Loucy (cell line): Measurements from ENCODE around the gene PTHLH.

ENCODE experiments used
- H2AFZ ChIP-seq: fragments of 200-600 bp; sonication (generic); 2 replicates; pipeline ENCODE4 v1.6.0; 2016; ENCODE audit warnings: antibody characterized with exemption, mild to moderate bottlenecking, low read length, moderate library complexity
- H3F3A ChIP-seq: fragments of 200-600 bp; 2 replicates; pipeline ENCODE4 v1.6.0; 2016; ENCODE audit warnings: antibody characterized with exemption, low read depth, mild to moderate bottlenecking
- H3K27me3 ChIP-seq: fragments of 200-600 bp; sonication (generic); 2 replicates; pipeline ENCODE4 v1.6.1; 2014; ENCODE audit warnings: low read length, mild to moderate bottlenecking; ENCODE audit not compliant: insufficient read depth, poor library complexity, severe bottlenecking
- H3K36me3 ChIP-seq: fragments of 200-600 bp; sonication (generic); 2 replicates; pipeline ENCODE4 v1.6.1; 2016; ENCODE audit warnings: low read length; ENCODE audit not compliant: insufficient read depth
- H3K4me1 ChIP-seq: fragments of 200-600 bp; sonication (generic); 2 replicates; pipeline ENCODE4 v1.5.1; 2014; ENCODE audit warnings: low read length, mild to moderate bottlenecking; ENCODE audit not compliant: insufficient read depth, poor library complexity, severe bottlenecking
- H3K4me2 ChIP-seq: fragments of 200-600 bp; sonication (generic); 2 replicates; pipeline ENCODE4 v1.6.0; 2014; ENCODE audit warnings: antibody characterized with exemption, low read length, low read depth, mild to moderate bottlenecking; ENCODE audit not compliant: poor library complexity, severe bottlenecking
- H3K4me3 ChIP-seq: fragments of 200-600 bp; sonication (generic); 2 replicates; pipeline ENCODE4 v1.5.1; 2014; ENCODE audit warnings: low read length, mild to moderate bottlenecking, mixed read lengths; ENCODE audit not compliant: poor library complexity, severe bottlenecking
- H3K79me2 ChIP-seq: fragments of 200-600 bp; sonication (generic); 2 replicates; pipeline ENCODE4 v1.6.1; 2014; ENCODE audit warnings: low read length; ENCODE audit not compliant: insufficient read depth
- H3K9ac ChIP-seq: fragments of 200-600 bp; sonication (generic); 2 replicates; pipeline ENCODE4 v1.6.0; 2014; ENCODE audit warnings: mild to moderate bottlenecking, low read depth, low read length, moderate library complexity; ENCODE audit not compliant: poor library complexity, severe bottlenecking
- H3K9me2 ChIP-seq: fragments of 200-600 bp; sonication (generic); replicated peaks from 2 replicates; pipeline ENCODE4 v1.6.1; 2016; ENCODE audit warnings: low read depth, low read length, mixed read lengths
- H3K9me3 ChIP-seq: fragments of 200-600 bp; sonication (generic); 2 replicates; pipeline ENCODE4 v1.6.1; 2014; ENCODE audit warnings: mild to moderate bottlenecking, antibody characterized with exemption, low read length, low read depth; ENCODE audit not compliant: insufficient read depth
- H4K20me1 ChIP-seq: fragments of 200-600 bp; sonication (generic); 2 replicates; pipeline ENCODE4 v1.6.0; 2014; ENCODE audit warnings: antibody characterized with exemption, low read length, mild to moderate bottlenecking; ENCODE audit not compliant: insufficient read depth, poor library complexity, severe bottlenecking
- EZH2phosphoT487 ChIP-seq: fragments of 200-600 bp; IDR thresholded peaks from 2 replicates; pipeline ENCODE4 v1.6.1; 2018; ENCODE audit warnings: antibody characterized with exemption, mild to moderate bottlenecking, moderate library complexity, borderline replicate concordance
- TF ChIP-seq, protein P1 (sequence below): fragments of 200-600 bp; sonication (generic); conservative IDR thresholded peaks from 2 replicates; pipeline ENCODE4 v1.5.1; 2014; ENCODE audit warnings: mild to moderate bottlenecking, antibody characterized with exemption, low read length

PTHLH gene

DNA sequence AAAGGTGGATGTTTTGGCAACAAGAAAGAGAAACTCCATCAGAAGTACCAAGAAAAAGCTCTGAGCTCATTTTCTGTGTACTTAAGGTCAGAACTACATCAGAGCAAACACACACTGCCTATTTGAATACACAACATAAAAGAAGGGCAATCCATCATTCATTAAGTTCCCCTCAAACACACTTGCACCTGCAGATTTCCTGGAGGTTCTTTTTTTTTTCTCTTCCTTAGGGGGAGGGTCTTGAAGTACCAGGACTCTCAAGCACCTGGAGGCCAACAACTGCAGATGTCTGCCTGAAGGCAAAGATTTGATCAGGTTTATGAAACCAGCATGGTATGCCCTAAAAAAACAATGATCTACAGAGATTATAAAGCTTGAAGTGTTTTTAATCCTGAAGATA is 26.1 kb upstream of the PTHLH start:
- H3K36me3 ChIP-seq: no peaks in the 10 kb centered on the region
- H3K4me1 ChIP-seq: no peaks in the 10 kb centered on the region
- no peaks in the 10 kb centered on the region for H3K9me2 ChIP-seq
- no peaks in the 10 kb centered on the region for H3K79me2 ChIP-seq
- H4K20me1 ChIP-seq: no peaks in the 10 kb centered on the region
- H3F3A ChIP-seq: no peaks in the 10 kb centered on the region
- TF ChIP-seq EZH2phosphoT487: no peak
- TF ChIP-seq, protein P1, sequence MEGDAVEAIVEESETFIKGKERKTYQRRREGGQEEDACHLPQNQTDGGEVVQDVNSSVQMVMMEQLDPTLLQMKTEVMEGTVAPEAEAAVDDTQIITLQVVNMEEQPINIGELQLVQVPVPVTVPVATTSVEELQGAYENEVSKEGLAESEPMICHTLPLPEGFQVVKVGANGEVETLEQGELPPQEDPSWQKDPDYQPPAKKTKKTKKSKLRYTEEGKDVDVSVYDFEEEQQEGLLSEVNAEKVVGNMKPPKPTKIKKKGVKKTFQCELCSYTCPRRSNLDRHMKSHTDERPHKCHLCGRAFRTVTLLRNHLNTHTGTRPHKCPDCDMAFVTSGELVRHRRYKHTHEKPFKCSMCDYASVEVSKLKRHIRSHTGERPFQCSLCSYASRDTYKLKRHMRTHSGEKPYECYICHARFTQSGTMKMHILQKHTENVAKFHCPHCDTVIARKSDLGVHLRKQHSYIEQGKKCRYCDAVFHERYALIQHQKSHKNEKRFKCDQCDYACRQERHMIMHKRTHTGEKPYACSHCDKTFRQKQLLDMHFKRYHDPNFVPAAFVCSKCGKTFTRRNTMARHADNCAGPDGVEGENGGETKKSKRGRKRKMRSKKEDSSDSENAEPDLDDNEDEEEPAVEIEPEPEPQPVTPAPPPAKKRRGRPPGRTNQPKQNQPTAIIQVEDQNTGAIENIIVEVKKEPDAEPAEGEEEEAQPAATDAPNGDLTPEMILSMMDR: no peak
- H2AFZ ChIP-seq: no peak overlapping the region
- H3K4me2 ChIP-seq: no peak overlapping the region
- no peaks in the 10 kb centered on the region for H3K9me3 ChIP-seq
- no peak overlapping the region for H3K4me3 ChIP-seq
- H3K27me3 ChIP-seq: no peaks in the 10 kb centered on the region
- no peak overlapping the region for H3K9ac ChIP-seq

DNA sequence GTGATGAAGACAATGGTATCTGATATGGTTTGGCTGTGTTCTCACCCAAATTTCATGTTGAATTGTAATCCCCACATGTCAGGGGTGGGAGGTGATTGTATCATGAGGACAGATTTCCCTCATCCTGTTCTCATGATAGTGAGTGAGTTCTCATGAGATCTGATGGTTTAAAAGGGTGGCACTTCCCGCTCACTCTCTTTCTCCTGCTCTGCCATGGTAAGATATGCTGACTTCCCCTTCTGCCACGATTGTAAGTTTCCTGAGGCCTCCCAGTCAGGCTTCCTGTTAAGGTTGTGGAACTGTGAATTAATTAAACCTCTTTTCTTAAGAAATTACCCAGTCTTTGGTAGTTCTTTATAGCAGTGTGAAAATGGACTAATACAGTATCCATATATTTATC is 25.6 kb upstream of the PTHLH start:
- H4K20me1 ChIP-seq: no peaks in the 10 kb centered on the region
- H3K4me2 ChIP-seq: no peak overlapping the region
- H2AFZ ChIP-seq: no peak overlapping the region
- H3K27me3 ChIP-seq: no peaks in the 10 kb centered on the region
- TF ChIP-seq, protein P1: no peak
- TF ChIP-seq EZH2phosphoT487: no peak
- no peaks in the 10 kb centered on the region for H3F3A ChIP-seq
- no peaks in the 10 kb centered on the region for H3K36me3 ChIP-seq
- H3K9ac ChIP-seq: no peak overlapping the region
- no peaks in the 10 kb centered on the region for H3K9me3 ChIP-seq
- H3K4me1 ChIP-seq: no peaks in the 10 kb centered on the region
- H3K79me2 ChIP-seq: no peaks in the 10 kb centered on the region
- H3K9me2 ChIP-seq: no peaks in the 10 kb centered on the region
- no peak overlapping the region for H3K4me3 ChIP-seq

DNA sequence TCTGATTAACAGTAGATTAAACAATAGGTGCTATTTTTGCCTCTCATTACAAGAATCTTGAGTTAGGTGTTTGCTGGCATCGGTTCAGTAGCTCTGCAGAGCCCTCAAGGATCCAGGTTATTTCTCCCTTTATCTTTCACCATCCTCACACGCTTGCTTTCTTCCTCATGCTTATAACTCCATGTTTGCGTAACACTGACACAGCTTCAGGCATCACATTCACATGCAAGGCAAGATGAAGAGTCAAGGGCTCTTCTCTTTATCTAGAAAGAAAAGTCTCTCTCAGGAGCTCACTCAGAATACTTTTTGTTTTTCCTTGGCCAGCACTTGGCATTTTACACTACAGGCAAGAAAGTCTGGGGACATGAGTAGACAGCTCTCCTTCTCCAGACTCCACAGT is 24.2 kb upstream of the PTHLH start:
- no peaks in the 10 kb centered on the region for H3K4me1 ChIP-seq
- no peaks in the 10 kb centered on the region for H3K9me3 ChIP-seq
- H3K36me3 ChIP-seq: no peaks in the 10 kb centered on the region
- H4K20me1 ChIP-seq: no peaks in the 10 kb centered on the region
- no peak for TF ChIP-seq EZH2phosphoT487
- TF ChIP-seq, protein P1: no peak
- no peak overlapping the region for H3K4me3 ChIP-seq
- H3K27me3 ChIP-seq: no peaks in the 10 kb centered on the region
- H3F3A ChIP-seq: no peaks in the 10 kb centered on the region
- H3K9ac ChIP-seq: no peak overlapping the region
- no peaks in the 10 kb centered on the region for H3K9me2 ChIP-seq
- no peaks in the 10 kb centered on the region for H3K79me2 ChIP-seq
- H2AFZ ChIP-seq: no peak overlapping the region
- no peak overlapping the region for H3K4me2 ChIP-seq
